ENCODE data around the gene RBM14. TPM values are rescaled to one million over a fixed set of nuclear protein-coding genes. Genes with fewer than 3 reads are reported as not detected.

Gene RBM14
- total and polyA plus RNA-seq, 10 of the 15 experiments (the other 5 are each of a cell fraction or from before 2014, with no cell fraction given): 5.4 to 140 (median 44.5) TPM

GRCh38 chr11:66638177-66639065 lies 22.0 kb downstream of the RBM14 start, which contains the start of gene RBM4 (continued):
- TF ChIP-seq RB1 (IDR thresholded peaks at IDR 0.05; ENCODE audit: borderline replicate concordance) (no peak; the same call in 1 of the 2 replicates), RFX5 (IDR thresholded peaks at IDR 0.05; ENCODE audit: low read depth, low read length) (peak; percentile 38; the same call in 1 of the 2 replicates), TCF12 (IDR thresholded peaks at IDR 0.05; ENCODE audit: low read depth, low read length) (peak; percentile 52; the same call in 1 of the 2 replicates), NRF1 (conservative IDR thresholded peaks at IDR 0.05; ENCODE audit: low read depth, low read length) (no peak), CHD1 (IDR thresholded peaks at IDR 0.05; ENCODE audit: low read depth, low read length) (0 out of 2 replicates have a peak, but pooled peaks have one; percentile 68), ZZZ3 (IDR thresholded peaks at IDR 0.05; ENCODE audit: control insufficient read depth, insufficient read length, low read depth) (no peak), CREB1 (IDR thresholded peaks at IDR 0.05; ENCODE audit: low read depth) (peak; percentile 74; the same call in 1 of the 2 replicates), IRF3 (IDR thresholded peaks at IDR 0.05) (peak; percentile 88), E2F4 (IDR thresholded peaks at IDR 0.05; ENCODE audit: low read depth, low read length) (peak; percentile 68; the same call in 1 of the 2 replicates), MTA3 (IDR thresholded peaks at IDR 0.05; ENCODE audit: borderline replicate concordance, low read length) (peak; percentile 49; the same call in 1 of the 2 replicates), NBN (IDR thresholded peaks at IDR 0.05) (peak; percentile 63), E4F1 (IDR thresholded peaks at IDR 0.05; ENCODE audit: borderline replicate concordance, partially characterized antibody) (no peak), RAD21 (IDR thresholded peaks at IDR 0.05; ENCODE audit: insufficient read depth, low read depth, low read length) (no peak), TCF7 (IDR thresholded peaks at IDR 0.05; ENCODE audit: borderline replicate concordance) (no peak), ZNF687 (IDR thresholded peaks at IDR 0.05) (peak; percentile 17), CBX3 (IDR thresholded peaks at IDR 0.05; ENCODE audit: borderline replicate concordance, low read depth) (no peak), CHD4 (IDR thresholded peaks at IDR 0.05) (no peak)
